A172 (cell line): Measurements from ENCODE around the gene DUSP2. TPM values are rescaled to one million over a fixed set of nuclear protein-coding genes. Genes with fewer than 3 reads are reported as not detected.
A peak's percentile ranks its signal among the peaks of the same experiment; 100 is the strongest.
"Not testable (repeated sequence)": the region's sequence is repeated elsewhere in the genome, so short reads cannot be mapped to it uniquely, and the experiment has no call there.

Source experiments
- DNase-seq: peaks from one replicate; pipeline ENCODE4 v3.0.0-alpha.2; 2015; ENCODE audit warnings: low spot score
- total RNA-seq: library from RNA; depleted of rRNA; stranded (reverse); fragments of >200 nt; shearing (Covaris generic); gene quantifications from 2 replicates; pipeline ENCODE4 v1.2.3, GENCODE V29; 2014

Gene DUSP2
- total RNA-seq, 1 experiment from 2014 or later = 0.05 TPM

DNA sequence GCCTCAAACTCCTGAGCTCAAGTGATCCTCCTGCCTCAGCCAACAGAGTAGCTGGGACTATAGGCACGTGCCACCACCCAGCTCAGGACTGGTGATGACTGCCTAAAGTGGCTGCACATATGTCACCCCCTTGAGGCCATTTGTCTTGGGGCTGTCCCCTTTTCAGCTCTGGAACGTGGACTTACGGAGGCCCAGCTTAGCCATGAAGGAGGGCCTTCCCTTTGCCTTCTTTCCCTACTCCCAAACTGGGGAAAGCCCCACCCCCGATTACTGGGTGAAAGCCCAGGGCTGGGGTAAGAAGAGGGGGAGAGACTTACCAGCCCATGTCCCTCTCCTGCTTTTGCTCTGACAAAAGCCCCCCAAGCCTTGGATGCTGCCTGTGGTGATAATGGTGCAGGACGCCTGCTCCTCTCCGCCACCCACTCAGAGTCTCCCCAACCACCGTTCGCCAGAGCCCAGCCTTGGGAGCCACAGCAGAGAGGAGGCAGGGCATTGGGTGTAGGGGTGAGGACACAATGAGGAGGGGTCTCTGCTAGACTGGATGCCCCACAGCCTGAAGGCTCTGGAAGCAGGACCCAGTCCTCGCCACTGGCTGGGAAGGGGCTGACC is 2.5 kb upstream of the DUSP2 start:
- no peak for DNase-seq

DNA sequence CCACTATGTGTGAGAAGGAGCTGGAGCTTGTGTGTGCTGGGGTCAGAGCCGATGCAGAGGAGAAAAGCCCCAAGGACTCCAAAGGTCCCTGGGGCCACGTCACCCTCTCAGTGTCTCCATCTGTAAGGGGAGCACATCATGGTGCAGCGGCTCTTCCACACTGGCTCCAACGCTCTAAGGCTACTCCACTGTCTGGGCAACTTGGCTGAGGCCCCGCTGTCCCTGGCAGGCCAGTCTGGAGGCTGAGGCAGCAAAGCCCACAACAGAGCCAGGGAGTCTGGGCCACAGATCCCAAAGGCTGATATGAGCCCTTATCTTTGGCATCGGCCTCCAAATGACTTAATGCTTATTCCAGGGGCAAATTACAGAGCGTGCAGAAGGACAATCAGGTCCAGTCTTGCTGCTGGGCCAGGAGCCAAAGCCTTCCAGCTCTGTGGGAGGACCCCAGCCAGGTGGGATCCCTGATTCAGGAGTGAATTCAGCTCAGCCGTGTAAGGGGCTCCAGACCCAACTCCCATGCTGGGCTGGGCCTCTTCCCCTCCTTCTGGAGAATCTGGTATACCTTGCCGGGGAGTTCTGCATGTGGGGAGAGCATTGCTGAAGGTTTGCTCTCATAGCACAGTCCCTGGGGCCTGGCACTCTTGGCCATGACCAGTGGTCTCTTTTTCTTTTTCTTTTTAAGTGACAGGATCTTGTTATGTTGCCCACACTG is 1.8 kb upstream of the DUSP2 start:
- peak; percentile 22 for DNase-seq

GRCh38 chr2:96146153-96146880 is 1.1 kb upstream of the DUSP2 start:
- no peak for DNase-seq

DNA sequence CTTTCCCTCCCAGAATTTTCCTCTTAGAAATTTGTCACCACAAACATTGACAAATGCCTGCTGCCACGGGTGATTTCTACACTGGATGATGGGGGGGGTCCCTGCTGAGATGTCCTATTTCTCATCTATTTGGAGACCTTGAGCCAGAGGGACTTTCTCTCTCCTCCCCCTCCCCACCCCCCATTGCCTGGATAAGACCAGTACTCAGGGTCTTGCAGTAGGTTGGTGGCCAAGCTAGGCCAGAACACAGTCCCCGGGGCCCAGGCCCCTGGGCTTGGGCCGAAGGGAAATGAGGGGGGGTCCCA is 560 bp upstream of the DUSP2 start:
- DNase-seq = no peak

DNA sequence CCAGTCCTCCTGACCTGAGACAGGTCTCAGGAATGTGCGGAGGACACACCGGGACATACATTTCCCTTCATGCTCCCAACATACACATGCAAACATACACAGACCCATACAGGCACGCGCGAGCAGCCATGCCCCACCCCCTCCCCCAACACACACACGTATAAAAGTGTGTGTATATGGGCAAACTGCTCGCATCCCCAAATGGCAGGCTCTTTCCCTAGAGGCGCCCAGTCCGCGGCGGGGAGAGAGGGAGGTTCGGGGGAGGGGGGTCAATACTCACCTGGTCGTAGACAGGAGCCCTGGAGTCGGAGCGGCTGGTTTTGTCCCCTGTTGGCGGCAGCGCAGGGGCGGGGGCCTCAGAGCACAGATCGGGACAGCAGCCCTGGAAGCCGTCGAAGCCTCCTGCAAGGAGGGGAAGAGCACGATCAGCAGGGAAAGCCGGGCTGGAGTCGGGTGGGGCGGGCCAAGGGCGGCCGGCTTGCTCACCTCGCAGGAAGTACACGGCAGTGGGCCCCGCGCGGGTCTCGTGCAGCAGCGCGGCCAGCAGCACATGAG is 682 bp downstream of the DUSP2 start:
- no peak for DNase-seq

DNA sequence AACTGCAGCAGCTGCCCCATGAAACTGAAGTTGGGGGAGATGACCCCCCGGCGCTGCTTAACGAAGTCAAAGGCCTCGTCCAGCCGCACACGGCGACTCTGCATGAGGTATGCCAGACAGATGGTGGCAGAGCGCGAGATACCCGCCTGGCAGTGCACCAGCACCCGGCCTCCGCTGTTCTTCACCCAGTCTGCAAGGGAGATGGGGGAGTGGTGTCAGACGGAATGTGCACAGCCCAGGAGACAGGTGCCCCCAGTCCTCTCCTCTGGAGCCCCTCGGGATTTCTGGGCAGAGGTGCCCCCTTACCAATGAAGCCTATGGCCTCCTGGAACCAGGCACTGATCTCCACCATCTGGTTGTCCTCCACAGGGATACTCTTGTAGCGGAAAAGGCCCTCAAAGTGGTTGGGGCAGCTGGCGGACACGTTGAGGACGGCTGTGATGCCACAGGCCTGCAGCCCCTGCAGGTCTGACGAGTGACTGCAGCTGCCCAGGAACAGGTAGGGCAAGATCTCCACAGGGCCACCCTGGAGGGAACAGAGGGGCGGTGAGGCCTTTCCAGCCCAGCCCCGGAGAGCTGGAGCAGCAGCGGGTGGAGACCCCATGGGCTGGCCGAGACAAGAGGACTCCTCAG is 1.3 kb downstream of the DUSP2 start:
- DNase-seq = no peak

DNA sequence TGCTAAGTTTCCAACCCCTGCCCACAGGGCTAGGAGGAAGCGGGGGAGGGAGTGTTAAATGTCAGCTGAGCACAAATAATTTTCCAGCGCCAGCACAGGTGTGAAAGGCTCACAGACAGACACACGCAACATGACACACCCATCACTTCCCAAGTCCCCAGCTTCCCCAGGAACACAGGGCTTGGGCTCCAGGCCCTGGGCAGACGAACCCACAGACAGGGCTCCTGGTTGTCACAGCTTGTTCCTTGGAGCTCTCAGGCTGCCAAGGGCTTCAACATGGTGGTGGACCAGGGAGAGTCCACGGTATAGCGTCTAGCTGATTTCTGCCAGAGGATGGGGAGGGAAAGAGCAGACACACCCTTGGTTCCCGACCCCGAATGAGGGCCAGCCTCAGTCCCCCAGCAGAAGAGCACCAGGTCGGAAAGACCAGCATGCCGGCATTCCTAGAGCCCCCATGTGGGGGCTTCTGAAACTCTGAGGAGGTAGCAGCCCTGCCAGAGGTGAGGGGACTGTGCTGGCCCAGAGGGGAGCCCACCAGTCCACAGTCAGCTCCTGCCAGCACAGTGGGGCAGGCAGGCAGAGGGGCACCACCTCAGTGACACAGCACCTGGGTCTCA is 1.9 kb downstream of the DUSP2 start:
- DNase-seq = no peak

- no peak for DNase-seq
Measured at GRCh38 chr2:96142217-96143113, 2.8 kb downstream of the DUSP2 start.

- DNase-seq = not testable (repeated sequence)
Measured at GRCh38 chr2:96141624-96141967, 3.6 kb downstream of the DUSP2 start.

DNA sequence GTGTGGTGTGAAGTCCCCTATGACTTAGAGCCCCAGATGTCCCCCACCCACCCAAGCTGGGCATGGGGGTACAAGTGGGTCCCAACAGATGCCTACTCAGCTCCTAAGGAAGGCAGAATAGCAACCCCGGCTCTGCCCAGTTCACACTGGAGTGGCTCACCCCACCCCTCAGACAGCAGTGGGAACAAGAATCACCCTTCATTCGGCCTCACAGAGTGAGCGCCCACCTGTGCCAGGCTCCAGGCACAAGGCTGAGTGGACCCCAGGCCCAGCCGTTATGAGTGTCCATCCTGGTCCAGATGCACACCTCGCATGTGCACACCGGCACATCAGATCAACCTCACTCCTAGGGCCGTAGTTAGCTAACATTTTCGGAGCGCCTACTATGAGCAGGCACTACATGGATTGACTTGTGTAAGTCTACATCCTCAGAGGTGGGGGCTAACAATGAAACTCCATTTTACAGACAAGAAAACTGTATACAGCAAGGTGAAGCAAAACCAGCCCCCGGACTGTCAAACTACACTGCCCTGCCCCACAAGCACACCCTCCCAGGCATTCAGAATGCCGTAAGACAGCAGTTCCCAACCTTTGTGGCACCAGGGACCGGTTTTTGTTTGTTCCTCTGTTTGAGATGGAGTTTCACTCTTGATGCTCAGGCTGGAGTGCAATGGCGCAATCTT is 4.2 kb downstream of the DUSP2 start:
- DNase-seq = no peak

DNA sequence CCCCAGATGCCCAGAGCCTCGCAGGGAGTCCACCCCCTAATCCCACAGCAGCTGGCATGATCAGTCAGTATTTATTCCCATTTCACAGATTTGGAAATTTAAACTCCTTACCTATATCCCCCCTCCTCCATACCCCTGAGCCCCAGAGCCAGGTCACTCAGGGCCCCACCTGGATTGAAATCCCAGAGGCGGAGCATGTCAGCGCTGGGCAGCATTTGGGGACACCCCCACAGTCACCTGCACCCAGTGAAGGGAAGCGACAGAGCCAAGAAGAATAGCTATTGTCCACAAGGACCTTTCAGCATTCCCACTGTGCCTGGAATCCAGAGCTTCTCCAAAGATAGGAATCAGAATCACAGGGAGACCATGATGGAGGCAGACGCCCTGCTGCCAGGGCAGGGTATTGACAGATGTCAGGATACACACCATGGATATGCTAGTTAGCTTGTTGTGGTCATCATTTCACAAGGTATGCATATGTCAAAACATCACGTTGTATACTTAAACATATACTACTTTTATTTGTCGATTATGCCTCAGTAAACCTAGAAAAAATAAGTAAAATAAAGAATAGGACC is 6.0 kb downstream of the DUSP2 start:
- DNase-seq = no peak

DNA sequence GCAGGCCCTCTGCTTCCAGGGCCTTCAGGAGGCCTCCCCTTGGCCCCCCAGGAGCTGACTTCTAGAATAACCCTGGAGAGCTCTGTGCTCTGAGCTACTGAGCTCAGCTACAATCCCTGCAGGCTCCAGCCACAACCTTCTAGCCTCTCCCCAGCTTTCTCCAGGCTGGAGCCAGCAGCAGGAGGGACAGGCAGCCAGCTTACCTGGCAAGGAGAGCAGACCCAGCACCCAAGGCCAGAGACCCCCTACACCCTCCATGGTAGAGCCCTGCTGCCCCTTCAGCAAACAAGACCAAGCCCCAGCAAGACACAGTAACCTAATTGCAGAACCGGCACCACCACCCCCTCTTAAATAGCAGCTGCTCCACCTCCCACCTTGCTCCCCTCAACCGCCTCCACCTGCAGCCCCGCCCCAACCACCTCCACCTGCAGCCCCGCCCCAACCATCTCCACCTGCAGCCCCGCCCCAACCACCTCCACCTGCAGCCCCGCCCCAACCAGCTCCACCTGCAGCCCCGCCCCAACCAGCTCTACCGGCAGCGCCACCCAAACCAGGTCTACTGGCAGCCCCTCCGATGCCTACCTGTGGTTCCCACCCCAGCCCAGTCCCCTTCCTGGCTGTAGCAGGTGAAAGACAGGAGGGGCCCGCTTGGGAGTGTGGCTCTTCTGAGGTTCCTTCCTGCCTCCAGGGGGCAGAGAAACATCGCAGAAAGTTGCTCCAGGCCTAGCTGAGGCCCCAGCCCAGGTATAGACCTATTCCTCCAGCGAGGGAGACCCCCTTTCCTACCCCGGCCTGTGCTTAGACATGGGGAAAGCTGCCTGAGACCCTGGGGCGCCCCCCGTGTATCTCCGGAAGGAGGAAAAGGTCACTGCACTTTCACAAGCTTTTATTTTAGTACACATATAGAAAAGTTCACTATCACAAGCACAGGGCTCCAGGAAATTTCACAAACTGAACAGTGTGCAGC is 6.8 kb downstream of the DUSP2 start, which contains the start of gene ASTL:
Gene ASTL, minus strand, starts transcription at position 324 of the 967 bp plus-strand sequence. Its CDS starts 66 bp downstream, at position 258.
- DNase-seq = no peak

DNA sequence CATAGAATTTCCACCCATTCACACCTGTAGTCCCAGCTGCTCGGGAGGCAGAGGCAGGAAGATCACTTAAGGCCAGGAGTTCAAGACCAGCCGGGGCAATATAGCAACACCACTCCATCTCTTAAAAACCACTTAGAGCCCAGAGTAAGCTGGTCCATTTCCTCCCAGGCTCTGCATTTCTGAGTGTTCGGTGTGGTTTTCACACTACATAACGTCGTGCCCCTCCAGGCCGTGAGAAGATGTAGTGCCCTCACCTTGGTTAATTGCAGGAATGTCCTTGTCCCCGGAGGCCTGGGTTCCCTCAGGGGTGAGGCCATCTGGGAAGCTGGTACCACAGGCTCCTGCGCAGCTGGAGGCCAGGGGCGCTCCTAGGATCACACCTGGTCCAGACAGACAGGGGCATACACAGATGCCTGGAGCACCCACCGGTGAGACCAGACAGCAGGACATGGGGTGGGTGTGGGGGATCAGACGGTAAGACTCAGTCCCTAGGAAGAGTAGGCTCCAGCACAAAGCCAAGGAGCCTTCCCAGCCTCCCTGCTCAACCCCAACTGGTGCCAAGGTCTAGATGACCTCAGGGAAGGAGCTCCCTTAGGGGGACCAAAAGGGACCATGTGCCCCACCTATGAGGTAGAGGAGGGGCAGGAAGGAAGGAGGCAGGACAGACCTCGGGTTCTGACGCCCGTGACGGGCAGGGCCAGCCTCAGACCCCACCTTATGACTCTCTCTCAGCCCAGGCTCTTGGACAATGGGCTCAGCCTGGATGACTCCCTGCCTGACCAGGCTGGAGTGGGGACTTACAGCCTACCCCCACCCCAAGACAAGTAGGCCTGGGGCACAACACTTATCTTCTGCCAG is 7.7 kb downstream of the DUSP2 start:
- no peak for DNase-seq

DNA sequence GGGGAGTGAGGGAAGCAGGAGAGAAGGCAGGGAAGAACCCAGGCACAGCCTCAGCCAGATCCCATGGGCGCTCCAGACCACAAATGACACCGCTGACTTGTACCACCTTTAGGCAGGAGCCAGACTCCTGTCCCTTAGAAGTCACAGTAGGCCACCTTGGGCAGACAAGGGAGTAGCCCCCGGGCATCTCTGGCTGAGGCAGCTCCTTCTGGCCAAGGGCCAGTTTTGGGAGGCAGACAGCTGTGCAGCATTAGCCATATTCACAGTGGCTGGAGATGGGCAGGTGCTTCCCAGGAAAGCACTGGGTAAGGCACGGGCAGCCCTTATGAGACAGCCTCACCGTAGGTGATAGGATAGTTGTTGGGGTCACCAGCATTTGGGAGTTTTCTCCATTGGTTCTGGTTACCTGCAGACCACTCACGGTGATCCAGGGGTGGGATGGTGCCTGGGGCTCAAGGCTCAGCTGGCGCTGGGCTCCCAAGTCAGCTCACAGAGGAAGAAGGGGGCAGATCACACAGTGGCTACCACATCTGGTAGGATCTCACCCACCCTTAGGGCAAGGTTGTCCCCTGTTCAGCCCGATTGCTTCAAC is 9.0 kb downstream of the DUSP2 start:
- DNase-seq = no peak

- no peak for DNase-seq
Measured at GRCh38 chr2:96135621-96136020, 9.6 kb downstream of the DUSP2 start.

DNA sequence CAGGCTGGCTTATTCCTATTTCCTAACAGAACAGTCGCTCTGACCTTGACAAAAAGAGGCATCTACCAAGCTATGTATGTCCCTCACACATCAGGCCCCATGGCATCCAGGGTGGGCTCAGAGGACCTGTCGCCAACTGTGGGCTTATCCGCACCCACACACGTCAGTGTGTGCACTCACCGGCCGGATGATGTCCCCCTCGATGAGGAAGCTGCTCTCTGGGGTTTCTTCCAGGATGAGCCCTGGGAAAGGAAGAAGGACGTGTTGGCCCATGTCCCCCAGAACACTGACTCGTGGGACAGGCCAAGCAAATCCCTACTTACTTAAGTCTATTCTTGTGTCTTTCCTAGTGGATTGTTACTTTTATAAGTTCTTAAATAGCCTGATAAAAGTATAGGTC is 10.1 kb downstream of the DUSP2 start:
- DNase-seq = no peak

DNA sequence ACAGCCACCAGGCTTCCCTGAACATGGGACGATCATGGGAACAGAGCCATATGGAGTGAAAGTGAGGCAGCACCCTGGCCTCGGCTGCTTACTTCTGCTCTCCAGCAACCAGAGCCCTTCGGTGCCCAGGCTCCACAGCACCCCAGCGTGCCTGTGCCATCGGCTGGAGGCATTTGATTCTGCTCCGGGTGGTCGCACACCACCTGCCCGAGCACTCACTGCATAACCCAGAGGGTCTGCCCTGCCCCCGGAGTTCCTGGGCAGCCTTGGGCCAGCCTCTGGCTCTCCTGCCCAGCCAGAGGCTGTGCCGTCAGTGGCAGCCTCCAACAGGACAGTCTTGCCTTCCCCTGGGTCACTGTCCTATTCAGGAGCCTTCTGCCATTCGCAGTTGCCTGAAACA is 10.8 kb downstream of the DUSP2 start:
- no peak for DNase-seq
